ENCODE data around the gene TMEM44.
"Not testable (repeated sequence)": the region's sequence is repeated elsewhere in the genome, so short reads cannot be mapped to it uniquely, and the experiment has no call there.

TMEM44 gene

DNA sequence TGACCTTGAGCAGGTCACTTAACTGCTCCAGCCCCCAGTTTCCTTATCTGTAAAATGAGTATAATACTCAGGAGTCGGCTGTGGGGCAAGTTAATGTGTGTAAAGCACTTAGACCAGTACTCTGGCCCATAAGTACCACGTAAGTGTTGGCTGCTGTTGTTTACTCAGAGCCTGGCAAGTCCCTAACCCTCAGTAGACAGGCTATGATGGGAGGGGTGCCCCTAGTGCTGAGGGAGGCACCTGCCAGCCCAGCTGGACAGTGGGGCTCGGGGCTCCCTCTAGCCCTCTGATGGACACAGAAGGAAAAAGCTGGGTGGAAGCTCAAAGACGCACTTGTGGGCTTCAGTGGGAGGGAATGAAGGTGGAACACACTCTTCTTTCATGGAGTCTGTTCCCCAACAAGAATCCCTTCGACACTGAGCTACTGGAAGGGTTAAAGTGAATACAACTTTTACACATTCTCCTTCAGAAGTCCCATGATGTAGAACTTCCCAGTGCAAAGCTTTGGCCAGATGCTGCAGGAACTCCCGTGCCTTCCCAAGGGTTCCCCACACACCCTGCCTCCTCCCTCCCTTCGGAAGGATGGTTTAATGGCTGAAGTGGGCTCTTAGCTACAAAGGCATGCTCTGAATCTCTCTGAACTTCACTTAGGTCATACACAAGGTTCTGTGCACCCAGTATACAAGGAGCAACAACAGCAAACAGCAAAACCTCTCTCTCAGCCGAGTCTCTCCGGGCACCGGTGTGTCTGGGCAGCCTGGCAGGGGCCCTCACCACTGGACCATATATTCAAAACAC, 25.4 kb downstream of the TMEM44 start:
- DNase-seq: no peak

DNA sequence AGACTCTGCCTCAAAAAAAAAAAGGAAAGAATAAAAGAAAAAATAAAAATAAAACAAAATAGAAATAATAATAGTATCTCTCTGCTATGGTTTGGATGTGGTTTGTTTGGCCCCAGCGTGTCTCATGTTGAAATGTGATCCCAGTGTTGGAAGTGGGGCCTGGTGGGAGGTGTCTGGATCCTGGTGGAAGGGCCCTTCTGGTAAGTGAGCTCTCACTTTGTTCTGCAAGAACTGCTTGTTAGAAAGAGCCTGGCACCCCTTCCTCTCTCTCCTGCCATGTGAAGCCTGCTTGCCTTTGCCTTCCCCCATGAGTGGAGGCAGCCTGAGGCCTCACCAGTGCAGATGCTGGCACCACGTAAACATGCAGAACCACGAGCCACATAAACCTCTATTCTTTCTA, 26.3 kb downstream of the TMEM44 start:
- DNase-seq: no peak

DNA sequence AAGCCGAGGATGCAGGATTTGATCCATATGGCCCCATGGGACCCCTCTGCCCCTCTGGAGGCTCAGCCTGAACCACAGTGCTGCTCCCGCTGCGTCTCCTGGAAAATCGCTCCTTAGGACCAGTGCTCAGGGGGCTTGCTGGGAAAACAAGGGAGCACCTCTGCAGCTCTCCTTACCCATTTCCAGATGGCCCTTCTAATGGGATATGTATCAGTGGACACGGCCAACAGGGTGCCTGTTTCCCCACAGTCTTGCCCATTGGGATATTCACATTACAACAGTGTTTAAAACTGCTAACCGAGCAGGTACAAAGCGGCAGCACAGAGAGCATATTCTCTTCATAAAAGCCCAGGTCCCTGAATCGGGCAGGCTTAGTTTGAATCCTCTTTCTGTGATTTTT, 27.1 kb downstream of the TMEM44 start:
- DNase-seq: no peak

DNA sequence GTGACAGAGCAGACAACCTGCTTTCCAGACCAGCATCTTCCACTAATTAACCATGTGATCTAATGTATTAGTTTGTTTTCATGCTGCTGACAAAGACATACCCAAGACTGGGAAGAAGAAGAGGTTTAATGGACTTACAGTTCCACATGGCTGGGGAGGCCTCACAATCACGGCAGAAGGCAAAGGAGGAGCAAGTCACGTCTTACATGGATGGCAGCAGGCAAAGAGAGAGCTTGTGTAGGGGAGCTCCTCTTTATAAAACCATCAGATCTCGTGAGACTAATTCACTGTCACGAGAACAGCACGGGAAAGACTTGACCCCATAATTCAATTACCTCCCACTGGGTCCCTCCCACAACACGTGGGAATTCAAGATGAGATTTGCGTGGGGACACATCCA, 27.9 kb downstream of the TMEM44 start:
- DNase-seq: not testable (repeated sequence)

DNA sequence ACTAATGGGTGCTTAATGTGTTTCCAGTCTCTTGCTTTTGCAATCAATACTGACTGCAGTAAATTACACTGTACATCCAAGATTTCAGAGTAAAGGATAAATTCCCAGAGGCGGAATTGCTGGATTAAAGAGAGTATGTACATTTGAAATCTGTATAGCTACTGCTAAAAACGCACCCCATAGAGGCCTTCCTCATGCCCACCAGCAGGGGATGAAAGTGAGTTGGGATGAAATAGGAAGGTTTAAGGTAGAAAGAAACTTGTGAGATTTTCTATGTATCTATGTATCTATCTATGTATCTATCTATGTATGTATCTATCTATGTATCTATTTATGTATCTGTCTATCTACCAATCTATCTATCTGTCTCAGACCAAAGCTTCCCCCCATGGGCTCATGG, 28.4 kb downstream of the TMEM44 start:
- DNase-seq: peak in 1 of 2 experiments; percentile 10

DNA sequence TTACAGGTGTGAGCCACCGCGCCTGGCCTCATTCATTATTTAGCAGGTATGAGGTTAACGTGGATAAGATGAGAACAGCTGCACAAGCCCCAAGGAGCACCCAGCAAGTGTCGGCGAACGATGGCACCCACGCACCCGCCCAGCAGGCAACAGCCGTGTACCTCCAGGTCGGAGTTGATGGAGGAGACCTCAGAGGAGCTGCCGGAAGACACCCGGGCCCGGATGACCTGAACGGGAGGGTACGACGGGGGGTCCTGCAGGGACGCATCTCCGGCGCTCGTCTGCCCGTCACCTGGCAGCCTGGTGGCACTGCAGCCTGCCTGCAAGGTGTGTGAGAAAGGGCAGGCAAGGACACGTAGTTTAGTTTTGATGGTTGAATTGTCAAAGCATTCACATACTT, 29.1 kb downstream of the TMEM44 start:
- DNase-seq: no peak

DNA sequence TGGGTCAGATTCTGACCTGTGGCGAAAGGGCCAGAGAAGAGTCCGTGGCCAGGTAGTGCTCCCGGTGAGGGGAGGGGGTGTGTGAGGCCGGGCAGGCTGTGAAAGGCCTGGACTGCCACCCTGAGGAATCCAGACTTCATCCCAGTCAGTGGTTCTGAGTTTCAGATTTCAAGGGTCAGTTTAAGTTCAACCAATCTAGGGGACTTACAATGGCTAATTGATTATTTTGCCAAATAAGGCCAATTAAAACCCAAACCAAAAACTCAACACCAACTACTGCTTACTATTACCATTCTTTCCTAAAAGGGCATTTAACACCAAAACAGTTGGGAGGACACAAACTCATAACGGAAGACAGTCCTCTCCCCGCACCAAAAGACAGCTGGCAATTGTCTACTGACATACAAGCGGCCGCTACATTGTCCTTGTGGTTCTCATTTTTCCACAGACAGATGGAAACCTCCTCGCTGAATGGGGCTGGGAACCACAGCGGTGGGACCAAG, 30.5 kb downstream of the TMEM44 start:
- DNase-seq: no peak

DNA sequence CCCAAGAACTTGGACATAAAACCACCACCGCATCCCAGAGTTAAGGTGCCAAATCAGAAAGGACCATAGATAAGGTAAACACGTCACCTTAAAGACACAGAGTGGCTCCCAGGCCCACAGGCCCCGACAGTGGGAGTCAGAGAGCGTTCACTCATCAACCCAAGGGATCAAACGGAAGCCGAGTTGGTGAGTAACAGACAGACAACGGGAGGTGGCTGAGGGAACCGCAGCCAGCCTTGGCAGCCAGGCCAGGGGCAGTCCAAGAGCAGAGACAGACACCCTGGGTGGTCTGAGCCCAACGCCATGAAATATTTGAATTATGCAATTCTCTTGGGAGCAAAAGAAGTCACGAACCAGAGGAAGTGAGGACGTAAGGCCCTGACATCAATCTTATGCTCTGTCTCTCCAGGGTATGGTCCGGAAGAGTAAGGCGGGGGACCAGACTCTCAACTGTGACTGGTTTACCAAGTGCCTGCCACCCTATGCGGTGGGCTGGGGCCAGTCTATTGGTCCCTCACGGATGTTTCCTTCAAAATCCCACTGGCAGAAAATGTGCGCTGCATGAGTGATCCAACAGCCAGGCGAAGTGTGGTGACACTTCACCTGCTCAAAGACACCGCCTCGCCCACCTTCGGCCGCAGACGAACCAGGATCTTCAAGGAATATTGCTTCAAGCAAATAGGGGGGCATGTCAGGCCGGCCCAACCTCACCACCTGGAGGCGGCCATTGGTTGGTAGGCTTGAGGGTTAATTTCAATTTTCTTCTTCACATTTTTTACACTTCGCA, 34.3 kb downstream of the TMEM44 start:
- DNase-seq: no peak

DNA sequence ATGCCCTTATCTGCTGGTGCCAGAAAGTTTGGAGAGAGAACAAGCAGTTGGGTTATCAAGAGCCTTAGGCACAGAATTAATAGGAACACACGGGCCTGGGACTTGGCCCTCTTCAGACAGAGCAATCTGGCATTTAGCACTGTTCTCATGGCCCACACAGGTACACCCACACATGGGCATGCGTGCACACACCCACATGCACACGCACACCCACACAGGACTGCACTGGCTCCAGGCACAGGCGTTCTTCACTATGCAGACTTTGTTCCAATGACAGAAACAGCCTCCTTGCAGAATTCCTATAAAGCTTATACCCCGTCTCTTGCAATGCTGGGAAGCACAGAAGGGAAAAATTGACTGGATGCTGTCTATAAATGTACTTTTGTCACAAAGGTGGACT, 36.3 kb downstream of the TMEM44 start:
- no peak for DNase-seq

DNA sequence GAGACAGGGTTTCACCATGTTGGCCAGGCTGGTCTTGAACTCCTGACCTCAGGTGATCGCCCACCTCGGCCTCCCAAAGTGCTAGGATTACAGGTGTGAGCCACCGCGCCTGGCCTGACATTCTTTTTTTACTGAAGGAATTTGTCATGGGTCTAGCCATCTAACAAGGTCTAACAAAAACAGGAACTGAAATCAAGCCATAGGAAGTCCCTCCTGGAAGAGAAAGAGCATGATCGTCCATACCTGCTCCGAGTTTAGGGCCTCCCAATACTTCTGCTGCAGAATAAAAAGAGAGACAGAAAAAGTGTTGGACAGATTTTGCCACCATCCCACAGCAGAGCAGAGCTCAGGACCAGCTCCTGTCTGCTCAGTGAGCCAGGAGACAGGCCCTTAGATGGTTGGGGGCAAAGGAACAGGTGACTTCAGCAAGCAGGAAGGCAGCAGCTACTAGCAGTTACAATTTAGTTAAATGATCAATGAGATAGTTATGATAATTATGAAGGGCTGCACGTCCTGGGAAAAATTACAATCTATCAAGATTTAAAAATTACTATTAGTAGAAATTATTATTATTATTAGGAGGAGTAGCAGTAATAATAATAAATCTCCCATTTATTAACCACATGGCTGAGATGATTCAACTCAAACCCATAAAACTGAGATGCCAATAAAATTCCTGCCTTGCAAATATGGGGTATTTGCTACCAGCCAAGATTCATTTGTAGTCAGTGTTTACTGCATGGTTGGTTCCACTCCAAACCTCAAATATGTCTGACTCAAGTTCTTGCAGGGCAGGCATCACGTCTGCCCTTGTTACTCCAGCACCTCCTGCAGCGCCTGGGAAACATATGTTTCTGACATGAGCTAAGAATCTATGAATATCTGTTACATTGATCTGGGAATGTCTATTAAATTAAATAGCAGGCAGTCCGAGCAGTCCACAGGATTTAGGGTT, 40.1 kb downstream of the TMEM44 start:
- peak; percentile 80 to 96 for DNase-seq

DNA sequence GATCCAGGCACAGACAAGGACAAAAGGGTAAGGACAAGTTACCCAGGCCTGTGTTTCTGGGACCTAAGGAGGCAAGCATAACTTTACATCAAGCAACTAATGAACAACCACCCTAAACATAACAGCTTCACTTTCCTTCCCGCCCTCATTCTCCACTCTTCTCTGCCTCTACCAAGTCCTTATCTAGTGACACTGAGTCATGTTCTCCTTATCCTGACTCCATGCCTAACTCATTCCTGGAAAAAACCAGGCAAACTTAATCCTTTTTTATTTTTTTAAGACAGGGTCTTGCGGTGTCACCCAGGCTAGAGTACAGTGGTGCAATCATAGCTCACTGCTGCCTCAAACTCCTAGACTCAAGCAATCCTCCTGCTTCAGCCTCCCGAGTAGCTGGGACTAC, 44.5 kb downstream of the TMEM44 start:
- no peak for DNase-seq

DNA sequence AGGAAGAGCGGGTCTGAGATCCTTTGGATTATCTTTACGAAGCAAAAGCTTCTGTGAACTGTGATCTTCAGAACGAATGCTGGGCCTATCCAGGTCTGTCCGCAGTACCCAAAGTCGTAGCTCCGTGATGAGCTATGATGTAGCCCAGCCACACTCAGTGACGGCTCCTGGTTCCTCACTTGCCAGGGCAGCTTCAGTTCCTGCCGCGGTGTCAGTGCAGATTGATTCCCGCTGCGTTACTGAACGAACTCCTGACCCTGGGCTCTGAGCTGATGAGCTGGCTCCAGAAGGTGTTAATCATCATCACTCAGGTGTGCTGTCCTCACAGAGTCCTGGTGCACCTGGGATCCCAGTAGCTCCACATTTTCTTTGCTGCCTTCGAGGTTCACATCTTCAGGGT, 45.0 kb downstream of the TMEM44 start:
- DNase-seq: no peak

DNA sequence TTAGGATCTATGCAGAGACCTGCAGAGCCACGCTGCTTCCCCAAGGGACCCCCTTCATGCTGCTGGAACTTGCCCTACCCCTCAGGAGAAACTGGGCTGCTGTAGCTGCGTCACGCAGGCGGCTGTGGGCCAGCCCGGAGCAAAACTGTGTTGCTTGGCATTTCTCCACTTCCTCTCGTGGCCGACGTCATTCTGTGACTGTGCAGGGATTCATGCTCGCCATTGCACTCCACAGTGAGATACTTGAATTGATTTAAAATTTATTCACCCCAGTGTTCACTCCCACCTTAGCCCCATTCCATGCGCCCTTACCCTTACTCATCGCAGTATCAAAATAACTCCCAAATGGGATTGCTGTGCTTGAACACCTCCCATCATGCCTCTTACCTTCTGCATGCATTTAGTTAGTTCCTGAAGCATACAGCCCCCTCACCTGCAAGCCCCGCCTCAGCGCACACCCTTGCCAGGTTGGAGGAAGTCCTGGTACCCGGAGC, 45.7 kb downstream of the TMEM44 start:
- no peak for DNase-seq

DNA sequence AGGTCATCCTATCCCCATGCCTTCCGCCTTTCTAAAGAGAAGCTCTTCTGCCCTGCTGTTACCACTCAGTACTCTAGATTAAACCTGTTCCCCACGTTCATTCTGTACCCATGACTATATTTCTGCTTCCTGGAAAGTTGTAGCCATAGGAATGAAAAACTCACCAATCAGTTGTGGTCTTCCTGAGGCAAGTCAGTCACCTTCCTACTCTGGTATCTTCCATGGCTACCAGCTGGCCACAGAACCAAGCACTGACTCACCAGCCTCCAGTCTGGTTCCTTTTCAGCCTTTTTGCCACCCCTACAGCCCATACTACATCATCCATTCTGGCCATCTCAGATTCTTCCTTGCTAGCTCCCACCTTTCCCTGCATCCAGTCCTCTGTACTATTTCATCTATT, 46.4 kb downstream of the TMEM44 start:
- no peak for DNase-seq

DNA sequence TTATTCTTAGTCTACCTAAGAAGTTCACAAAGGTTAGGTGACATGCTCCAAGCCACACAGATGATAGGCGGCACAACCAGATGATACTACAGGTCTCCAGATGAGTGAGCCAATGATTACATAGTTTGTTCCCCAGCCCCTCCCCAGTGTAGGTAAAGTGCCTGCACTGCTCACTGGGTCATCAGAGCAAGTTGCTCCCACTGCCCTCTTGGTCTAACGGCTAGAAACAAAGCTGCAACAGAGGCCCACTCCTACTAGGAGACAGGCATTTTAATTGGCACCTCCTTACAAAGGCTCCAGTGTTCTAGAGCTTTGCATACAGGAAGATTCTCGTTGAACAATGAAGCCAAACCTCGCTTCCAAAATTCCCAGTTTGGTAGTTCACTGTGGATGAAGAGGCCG, 47.3 kb downstream of the TMEM44 start:
- DNase-seq: no peak

DNA sequence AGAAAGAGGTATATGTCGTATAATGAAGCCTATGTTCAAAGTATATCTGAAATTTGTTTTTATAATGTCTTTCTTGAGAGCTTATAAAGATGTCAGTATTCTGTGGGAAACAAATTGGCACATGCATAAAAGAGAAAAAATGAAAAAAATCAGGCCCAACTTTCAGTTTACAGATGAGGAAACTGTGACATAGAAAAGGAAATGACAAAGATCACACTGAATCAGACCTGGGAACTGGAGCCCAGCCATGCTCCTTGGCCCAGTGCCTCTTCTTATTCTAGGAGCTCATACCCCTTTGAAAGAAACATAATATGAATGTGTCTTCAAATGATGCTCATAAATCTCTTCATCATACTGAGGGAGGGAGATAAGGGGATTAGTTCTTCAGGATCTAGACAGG, 48.4 kb downstream of the TMEM44 start:
- DNase-seq: no peak

DNA sequence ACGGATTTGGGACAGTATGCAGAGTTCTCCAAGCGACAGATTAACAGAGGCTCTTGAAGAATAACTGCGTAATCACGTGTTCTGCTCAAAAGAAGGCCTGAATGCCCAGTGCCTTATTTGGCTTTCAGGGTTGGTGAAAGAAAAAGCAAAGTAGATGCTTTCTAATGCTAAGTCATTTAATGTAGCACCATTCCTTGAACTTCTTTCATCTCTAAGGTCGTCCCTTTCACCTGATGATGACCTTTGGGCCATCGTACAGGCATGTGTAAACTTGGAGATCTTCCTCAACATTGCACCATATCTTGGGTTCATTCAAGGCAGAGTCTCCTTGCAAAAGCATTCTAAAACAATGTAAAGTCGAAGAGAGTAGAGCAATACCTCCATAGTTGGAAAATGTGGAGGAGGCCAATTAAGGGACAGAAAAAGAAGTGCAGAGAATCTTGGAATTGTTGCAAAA, 48.9 kb downstream of the TMEM44 start:
- DNase-seq: peak in 1 of 2 experiments; percentile 58

DNA sequence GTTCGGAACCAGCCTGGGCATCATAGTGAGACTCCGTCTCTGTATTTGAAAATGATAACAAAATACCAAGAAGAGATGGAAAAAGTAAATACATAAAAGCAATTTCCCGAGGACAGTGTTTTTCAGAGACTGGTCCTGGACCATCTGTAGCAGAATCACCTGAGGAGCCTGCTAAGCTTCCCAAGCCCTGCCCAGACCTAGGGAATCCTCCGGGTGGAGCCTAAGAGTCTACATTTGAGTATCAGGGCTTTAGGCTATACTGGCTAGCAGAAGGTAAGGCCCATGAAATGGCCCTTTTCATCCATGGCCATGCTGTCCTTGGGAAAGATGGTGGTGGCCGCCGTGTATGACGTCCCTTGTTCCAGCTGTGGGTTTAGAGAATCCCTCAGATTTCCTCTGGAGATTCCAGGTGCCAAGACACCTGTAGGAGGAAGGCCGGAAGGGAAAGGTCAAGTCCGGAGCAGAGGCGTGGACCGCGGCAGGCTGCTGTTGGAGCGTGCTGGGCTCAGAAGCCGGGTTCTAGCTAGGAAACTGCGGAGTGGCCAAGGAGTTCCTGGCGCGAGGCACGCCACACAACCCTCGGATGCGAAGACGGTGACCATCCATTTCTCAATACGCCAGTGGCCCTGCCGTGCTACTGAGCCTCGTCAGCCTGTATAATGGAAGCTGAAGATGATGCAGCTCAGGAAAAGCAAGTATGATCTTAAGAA, 50.9 kb downstream of the TMEM44 start:
- no peak for DNase-seq

DNA sequence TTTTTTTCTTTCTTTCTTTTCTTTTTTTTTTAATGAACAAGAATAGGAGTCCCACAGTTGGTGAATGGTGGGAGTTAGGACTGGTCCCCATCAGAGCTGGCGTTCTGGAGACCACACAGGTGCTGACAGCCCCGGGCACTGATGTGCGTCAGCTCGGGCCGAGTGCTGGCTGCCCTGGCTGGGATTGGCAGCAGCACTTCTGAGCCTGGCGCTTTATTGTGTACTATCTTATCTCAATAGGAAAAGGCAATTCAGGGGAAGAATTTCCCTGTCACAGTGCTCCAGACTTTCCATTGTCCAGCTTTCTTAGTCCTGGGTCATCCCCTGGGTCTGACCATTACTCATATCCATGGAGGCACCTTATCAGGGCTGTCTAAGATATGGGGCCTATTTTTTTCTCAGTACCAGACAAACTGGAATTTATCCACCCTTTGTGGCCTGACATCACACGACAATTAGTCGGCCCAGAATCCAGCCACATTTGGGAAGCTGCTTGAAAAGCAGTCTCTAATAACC, 54.1 kb downstream of the TMEM44 start:
- no peak for DNase-seq

DNA sequence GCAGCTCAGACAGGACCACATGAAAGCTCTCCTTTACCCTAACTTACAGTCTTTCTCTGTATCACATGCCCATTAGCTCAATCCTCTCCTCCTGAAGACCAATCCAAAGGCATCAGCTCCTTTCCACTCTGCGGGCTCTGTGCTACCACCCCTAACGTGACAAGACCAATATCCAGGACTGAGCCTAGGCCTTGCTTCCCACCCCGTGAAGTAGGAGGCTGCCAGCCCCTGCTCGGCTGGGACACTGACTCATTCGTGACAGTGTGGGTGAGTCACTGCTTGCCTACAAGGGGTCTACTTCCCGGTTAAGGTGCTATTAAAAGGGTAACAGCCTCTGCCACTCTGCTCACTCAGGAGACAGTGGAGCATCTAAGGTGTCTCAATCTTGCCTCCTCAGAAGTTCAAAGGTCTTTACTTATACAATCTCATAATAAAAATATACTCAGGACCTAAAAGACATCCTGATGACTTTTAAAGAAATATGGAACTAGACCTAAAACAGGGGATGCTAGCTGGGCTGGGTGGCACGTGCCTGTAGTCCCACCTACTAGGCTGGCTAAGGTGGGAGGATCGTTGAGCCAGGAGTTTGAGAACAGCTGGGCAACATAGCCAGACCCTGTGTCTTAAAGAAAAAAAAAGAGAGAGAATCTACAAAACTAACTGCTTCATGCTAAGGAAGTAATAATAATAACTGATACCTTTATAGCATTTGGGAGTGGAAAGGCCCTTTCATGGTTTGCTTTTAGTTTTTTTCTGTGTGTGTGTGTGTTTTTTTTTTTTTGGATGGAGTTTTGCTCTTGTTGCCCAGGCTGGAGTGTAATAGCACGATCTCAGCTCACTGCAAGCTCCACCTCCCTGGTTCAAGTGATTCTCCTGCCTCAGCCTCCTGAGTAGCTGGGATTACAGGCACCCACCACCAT, 55.0 kb downstream of the TMEM44 start:
- DNase-seq: peak; percentile 65 to 81
